ENCODE measurements around the gene HMX1.
A peak's percentile ranks its signal among the peaks of the same experiment; 100 is the strongest.

The HMX1 gene

DNA sequence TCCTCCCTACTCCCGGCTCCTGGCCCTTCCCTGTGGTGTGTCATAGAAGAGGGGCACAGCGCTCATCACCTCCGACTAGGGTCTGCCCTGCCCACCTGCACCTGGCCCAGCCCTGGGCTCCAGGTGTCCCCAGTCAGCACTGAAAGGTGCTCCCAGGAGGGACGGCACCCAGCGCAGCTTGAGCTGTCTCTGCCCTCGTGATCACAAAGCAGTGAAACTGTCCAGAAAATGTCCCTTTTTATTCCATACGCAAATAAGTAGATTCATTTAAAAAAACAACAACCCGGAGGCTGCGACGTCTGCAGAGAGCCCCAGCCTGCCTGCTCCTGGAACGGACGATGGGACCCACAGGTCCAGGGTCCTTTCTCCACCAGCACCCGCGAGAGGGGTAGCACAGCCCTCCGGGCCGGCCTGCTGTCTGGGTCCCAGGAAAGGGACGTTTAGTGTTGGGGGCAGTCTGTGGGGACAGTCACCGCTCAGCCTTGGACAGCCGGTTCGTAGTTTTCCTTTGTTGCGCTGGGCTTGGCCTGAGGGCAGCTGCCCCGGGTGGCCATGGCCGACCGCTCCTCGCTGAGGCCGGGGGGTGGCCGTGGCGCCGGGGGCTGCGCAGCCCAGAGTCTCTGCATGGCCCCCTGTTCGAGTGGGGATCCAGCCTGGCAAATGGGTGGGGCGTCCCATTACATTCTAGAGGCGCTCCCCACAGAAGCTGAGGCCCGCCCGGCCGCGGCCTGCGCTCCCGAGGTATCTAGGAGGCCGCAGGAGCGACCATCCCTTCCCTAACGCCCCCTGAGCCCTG lies 4.6 kb downstream of the HMX1 start:
- no peaks in the 10 kb centered on the region for H3K36me3 ChIP-seq (ENCODE audit: control insufficient read depth, insufficient read depth, low read length)
- H3K4me3 ChIP-seq (ENCODE audit: low read length) = no peak overlapping the region
- no peak for DNase-seq (ENCODE audit: low read depth, low spot score)
- WGBS (ENCODE audit: insufficient coverage, insufficient read length) = no CpG with 5 or more reads among the region's 42 CpGs
- no peaks in the 10 kb centered on the region; the same call in 1 of the 2 replicates for H3K4me1 ChIP-seq (ENCODE audit: control insufficient read depth, insufficient read depth, low read length)
- peaks cover 94% of the 10 kb centered on the region for H3K27me3 ChIP-seq (ENCODE audit: control insufficient read depth, insufficient read depth, low read length)
- no peak overlapping the region for H3K27ac ChIP-seq (ENCODE audit: low read length)
- H3K9me3 ChIP-seq (ENCODE audit: control insufficient read depth, insufficient read depth, low read length) = no peaks in the 10 kb centered on the region

DNA sequence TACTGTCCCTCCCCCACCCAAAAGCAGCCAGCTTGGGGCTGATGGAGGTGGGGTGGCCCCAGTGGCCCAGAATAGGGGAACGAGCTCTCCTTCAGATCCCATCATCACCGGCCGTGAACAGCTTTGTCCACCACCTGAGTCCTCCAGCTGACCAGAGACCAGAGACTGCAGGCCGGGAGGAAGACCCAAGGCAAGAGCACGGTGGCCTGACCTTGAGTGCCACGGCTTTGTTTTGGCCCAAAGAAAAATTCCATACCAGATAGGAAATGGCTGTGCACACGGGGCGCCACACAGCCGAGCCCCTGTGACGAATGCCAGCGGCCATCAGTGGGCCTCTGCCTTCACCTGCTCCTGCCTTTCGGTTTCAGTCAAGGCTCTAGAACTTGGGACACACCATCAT lies 5.2 kb downstream of the HMX1 start:
- Histone ChIP-seq H3K4me3 (ENCODE audit: low read length) (no peak overlapping the region), H3K36me3 (ENCODE audit: control insufficient read depth, insufficient read depth, low read length) (no peaks in the 10 kb centered on the region), H3K4me1 (ENCODE audit: control insufficient read depth, insufficient read depth, low read length) (no peaks in the 10 kb centered on the region; the same call in 1 of the 2 replicates), H3K27ac (ENCODE audit: low read length) (no peak overlapping the region), H3K9me3 (ENCODE audit: control insufficient read depth, insufficient read depth, low read length) (no peaks in the 10 kb centered on the region), H3K27me3 (ENCODE audit: control insufficient read depth, insufficient read depth, low read length) (peaks cover 99% of the 10 kb centered on the region)
- no CpG with 5 or more reads among the region's 12 CpGs for WGBS (ENCODE audit: insufficient coverage, insufficient read length)
- DNase-seq (ENCODE audit: low read depth, low spot score) = no peak

DNA sequence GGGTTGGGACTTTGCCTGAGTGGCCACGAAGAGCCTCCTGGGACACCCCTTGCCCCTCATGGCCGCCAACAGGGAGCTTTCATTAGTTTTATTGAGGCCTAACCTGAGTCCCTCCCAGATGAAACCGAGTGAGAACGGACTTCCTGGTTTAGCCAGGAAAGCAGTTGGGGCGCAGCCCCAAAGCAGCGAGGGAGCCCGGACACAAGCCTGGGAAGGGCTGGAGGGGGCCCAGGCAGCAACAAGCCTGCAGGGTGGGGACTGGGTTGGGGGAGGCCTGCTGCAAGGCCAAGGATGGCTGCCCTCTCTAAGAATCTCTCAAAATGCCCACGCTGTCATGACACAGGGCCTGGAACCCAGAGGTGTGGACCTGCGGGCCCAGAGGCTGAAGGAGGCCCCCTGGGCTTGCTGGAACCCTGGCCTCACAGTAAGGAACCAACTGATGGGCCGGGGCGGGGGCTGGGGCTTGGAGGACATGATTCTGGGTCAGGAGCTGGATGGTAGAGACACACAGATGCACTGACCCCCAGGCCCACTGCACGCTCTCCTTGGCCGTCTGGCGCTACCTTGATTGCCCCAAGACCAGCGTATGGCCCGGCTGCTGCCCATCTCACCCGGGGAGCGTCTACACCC lies 5.8 kb downstream of the HMX1 start:
- WGBS (ENCODE audit: insufficient coverage, insufficient read length) = no CpG with 5 or more reads among the region's 18 CpGs
- H3K4me1 ChIP-seq (ENCODE audit: control insufficient read depth, insufficient read depth, low read length) = no peaks in the 10 kb centered on the region; the same call in 1 of the 2 replicates

DNA sequence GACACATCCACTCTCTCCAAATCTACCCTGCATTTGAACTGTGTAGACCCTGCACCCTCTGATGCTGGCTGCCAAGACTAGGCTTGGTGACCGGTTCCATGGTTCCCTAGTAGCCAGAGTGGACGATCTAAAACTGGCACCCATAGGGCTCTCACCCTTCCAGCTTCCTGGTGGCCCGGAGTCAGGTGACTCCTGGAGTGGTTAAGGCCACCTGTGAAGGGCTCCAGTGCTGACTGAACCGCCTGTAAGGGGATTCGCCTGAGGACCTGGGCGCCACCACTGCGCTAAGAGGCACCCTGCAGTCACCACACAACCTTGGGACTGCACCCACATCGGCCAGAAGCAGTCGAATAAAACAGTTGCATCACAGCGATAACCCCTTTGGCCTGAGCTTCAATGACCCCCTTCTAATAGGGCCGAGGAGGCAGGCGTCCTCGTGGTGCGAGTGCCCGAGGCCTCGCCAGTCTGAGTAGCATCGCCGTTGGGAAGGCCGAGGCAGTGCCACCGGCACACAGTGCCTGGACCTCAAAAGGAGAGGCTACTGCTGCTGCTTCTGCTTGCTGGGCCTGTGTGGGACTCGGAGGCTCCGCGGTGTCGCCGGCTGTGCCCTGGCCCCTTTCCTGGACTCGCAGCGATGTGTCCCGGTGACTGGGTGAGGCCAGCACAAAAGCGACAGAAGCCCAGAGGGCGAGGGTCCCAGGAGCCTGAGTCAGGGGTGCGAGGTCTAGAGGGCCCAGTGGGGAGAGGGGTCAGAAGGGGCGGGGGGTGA lies 6.5 kb downstream of the HMX1 start:
- WGBS (ENCODE audit: insufficient coverage, insufficient read length) = no CpG with 5 or more reads among the region's 32 CpGs
- Histone ChIP-seq H3K4me3 (ENCODE audit: low read length) (no peak overlapping the region), H3K9me3 (ENCODE audit: control insufficient read depth, insufficient read depth, low read length) (no peaks in the 10 kb centered on the region), H3K36me3 (ENCODE audit: control insufficient read depth, insufficient read depth, low read length) (no peaks in the 10 kb centered on the region), H3K27ac (ENCODE audit: low read length) (no peak overlapping the region), H3K4me1 (ENCODE audit: control insufficient read depth, insufficient read depth, low read length) (no peaks in the 10 kb centered on the region; the same call in 1 of the 2 replicates), H3K27me3 (ENCODE audit: control insufficient read depth, insufficient read depth, low read length) (peaks cover 97% of the 10 kb centered on the region)
- no peak for DNase-seq (ENCODE audit: low read depth, low spot score)

More for the DNA sequence above, 5.8 kb downstream of the HMX1 start:
- no peak for DNase-seq (ENCODE audit: low read depth, low spot score)
- Histone ChIP-seq H3K27ac (ENCODE audit: low read length) (no peak overlapping the region), H3K4me3 (ENCODE audit: low read length) (no peak overlapping the region), H3K27me3 (ENCODE audit: control insufficient read depth, insufficient read depth, low read length) (peaks cover 98% of the 10 kb centered on the region), H3K9me3 (ENCODE audit: control insufficient read depth, insufficient read depth, low read length) (no peaks in the 10 kb centered on the region), H3K36me3 (ENCODE audit: control insufficient read depth, insufficient read depth, low read length) (no peaks in the 10 kb centered on the region)

DNA sequence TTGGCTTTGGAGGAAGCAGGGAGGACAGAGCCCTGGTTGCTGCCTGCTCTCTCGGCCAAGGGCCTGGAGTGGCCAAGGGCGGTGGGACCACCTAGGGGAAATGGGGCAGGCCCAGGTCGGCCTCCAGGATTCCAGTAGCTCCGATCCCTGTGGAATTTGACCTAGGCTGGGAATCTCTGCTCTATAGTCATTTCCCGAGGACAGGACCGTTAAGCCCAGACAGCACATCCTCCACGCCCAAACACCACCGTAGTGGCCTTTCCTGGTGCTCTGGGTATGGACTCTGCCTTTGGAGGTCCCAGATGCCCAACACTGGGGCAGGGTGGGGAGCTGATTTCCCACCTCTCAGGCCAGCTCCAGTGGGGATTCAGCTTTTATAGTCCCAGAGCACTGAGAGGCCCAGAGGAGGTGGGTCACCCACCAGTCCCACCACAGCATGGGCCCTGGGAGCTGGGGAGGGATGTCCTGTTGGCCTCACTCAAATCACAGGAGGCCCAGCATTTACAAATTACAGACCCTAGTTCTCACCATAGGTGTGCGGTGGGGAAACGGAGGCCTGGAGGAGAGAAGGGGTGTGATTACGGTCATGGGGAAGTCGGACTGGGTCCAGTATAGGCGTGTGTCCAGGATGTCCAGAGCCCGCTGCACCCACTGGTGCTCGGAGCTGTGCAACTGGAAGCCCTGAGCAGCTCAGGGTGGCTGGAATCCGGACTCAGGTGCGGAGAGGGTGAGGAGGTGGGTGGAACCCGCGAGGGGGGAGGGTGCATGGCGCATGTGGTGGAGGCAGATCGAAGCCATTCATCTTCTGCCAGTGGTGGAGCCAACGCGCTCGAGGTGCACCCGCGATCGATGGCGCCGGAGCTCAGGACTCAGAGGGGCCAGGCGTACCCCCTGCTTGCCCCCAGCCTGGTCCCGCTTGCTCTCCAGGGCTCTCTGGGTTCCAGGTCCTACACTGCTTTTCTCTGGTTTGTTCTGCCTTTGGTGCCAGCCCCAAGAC lies 7.7 kb downstream of the HMX1 start:
- Histone ChIP-seq H3K27ac (ENCODE audit: low read length) (no peak overlapping the region), H3K27me3 (ENCODE audit: control insufficient read depth, insufficient read depth, low read length) (peaks cover 97% of the 10 kb centered on the region), H3K4me3 (ENCODE audit: low read length) (no peak overlapping the region), H3K9me3 (ENCODE audit: control insufficient read depth, insufficient read depth, low read length) (no peaks in the 10 kb centered on the region), H3K4me1 (ENCODE audit: control insufficient read depth, insufficient read depth, low read length) (no peaks in the 10 kb centered on the region; the same call in 1 of the 2 replicates), H3K36me3 (ENCODE audit: control insufficient read depth, insufficient read depth, low read length) (no peaks in the 10 kb centered on the region)
- no peak for DNase-seq (ENCODE audit: low read depth, low spot score)
- WGBS (ENCODE audit: insufficient coverage, insufficient read length) = no CpG with 5 or more reads among the region's 31 CpGs

DNA sequence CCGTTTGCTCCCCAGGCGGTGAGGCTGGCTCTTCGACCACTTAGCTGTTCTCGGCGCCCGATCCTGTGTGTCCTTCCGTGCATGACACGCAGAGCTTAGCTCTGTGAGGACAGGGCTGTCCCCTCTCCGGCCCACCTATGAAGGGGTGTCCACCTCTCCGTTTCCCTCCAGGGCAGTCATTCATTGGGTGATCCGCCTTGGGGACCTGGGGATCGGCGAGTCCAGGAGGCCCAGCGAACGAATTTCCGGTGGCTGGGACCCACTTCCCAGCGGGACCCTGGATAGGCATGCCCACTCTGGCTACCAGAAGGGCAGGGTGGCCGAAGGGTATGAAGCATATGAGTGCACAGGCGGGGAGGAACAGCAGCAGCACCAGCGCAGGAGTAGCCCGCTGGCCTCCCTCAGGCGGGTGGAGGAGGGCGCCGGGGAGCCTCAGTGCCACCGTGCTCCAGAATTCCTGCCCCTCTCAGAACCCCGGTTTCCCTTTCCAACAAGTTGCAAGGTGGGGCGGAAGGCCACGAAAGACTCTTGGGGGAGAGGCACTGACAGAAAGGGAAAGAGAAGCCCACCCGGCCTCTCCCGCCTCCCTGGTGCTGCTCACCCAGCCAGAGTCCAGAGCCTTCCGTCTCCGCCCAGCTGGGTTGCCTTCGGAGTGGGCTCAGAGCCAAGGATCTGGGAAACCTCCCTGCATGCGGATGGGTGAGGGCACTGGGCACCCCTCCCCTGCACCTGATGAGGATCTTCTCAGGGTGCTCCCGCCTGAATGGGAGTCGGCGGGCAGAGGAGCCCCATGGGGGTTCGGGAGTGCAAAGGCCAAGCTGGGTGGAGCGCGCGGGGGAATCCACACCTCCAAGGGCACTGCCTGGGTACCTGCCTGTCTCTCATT lies 8.6 kb downstream of the HMX1 start:
- no peak for DNase-seq (ENCODE audit: low read depth, low spot score)
- Histone ChIP-seq H3K4me1 (ENCODE audit: control insufficient read depth, insufficient read depth, low read length) (no peaks in the 10 kb centered on the region; the same call in 1 of the 2 replicates), H3K27ac (ENCODE audit: low read length) (no peak overlapping the region), H3K9me3 (ENCODE audit: control insufficient read depth, insufficient read depth, low read length) (no peaks in the 10 kb centered on the region), H3K36me3 (ENCODE audit: control insufficient read depth, insufficient read depth, low read length) (no peaks in the 10 kb centered on the region), H3K27me3 (ENCODE audit: control insufficient read depth, insufficient read depth, low read length) (peaks cover 97% of the 10 kb centered on the region), H3K4me3 (ENCODE audit: low read length) (no peak overlapping the region)
- no CpG with 5 or more reads among the region's 41 CpGs for WGBS (ENCODE audit: insufficient coverage, insufficient read length)

DNA sequence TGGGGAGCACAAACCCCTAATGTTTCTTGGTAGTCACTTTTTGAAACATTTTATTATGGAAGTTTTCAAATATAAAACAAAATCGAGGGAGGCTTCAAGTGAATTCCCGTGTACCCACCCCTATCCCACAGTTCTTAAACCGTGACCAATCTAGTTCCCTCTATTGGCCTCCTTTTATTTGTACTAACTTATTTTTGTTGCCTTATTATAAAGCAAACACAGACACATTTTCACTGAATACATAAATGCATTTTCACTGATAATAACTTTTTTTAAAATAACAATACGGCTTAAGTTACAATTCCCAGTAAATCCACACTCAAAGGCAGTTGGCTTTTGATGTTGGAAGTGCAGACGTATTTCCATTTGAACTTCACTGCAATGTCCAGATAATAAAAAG lies 9.3 kb downstream of the HMX1 start:
- DNase-seq (ENCODE audit: low read depth, low spot score) = no peak
- WGBS (ENCODE audit: insufficient coverage, insufficient read length) = no CpG with 5 or more reads among the region's 5 CpGs
- Histone ChIP-seq H3K4me1 (ENCODE audit: control insufficient read depth, insufficient read depth, low read length) (no peaks in the 10 kb centered on the region), H3K36me3 (ENCODE audit: control insufficient read depth, insufficient read depth, low read length) (no peaks in the 10 kb centered on the region), H3K27ac (ENCODE audit: low read length) (no peak overlapping the region), H3K27me3 (ENCODE audit: control insufficient read depth, insufficient read depth, low read length) (peaks cover 98% of the 10 kb centered on the region), H3K4me3 (ENCODE audit: low read length) (no peak overlapping the region), H3K9me3 (ENCODE audit: control insufficient read depth, insufficient read depth, low read length) (no peaks in the 10 kb centered on the region)

DNA sequence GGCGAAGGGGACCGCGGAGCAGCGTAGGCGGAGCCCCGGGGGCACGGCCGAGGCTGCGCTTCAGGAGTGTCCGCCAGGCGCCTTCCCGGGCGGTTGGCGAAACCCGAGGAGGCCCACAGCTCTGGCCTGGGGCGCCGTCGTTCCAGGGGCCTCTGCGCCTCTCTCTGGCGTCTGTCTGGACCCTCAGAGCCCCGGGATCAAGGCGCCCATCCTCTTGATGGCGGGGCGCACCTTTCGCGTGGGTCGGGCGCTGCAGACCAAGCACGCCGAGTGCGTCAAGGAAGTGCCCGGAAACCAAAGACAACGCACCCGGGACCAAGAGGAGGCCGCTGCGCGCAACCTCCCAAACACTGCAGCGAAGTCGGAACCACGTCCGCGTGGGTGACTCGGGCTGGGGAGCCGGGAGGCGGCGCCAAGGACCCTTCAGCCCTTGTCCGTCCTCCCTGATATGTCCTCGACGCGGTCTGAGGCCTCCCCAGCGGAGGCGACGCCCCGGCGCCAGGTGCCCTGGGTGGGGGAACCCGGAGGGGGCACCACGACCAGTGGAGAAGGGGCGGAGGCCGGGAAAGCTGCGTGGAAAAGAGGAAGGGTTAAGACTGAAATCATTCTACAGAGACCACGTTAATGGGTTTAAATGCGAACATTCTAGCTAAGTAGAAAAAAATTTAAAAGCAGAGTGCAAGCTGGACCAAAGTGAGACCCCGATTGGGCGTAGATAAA lies 9.9 kb downstream of the HMX1 start:
- peak overlapping the region; percentile 31; the same call in 1 of the 2 replicates for H3K4me3 ChIP-seq (ENCODE audit: low read length)
- H3K27ac ChIP-seq (ENCODE audit: low read length) = no peak overlapping the region
- H3K4me1 ChIP-seq (ENCODE audit: control insufficient read depth, insufficient read depth, low read length) = no peaks in the 10 kb centered on the region
- WGBS (ENCODE audit: insufficient coverage, insufficient read length) = no CpG with 5 or more reads among the region's 64 CpGs
- H3K36me3 ChIP-seq (ENCODE audit: control insufficient read depth, insufficient read depth, low read length) = no peaks in the 10 kb centered on the region
- no peak for DNase-seq (ENCODE audit: low read depth, low spot score)
- H3K9me3 ChIP-seq (ENCODE audit: control insufficient read depth, insufficient read depth, low read length) = no peaks in the 10 kb centered on the region
- H3K27me3 ChIP-seq (ENCODE audit: control insufficient read depth, insufficient read depth, low read length) = peaks cover 98% of the 10 kb centered on the region

Measured in iPS DF 6.9 (cell line).